NCI-H748 (cell line): ENCODE data around the gene ZBTB7C.

Experiments
- DNase-seq: peaks from one replicate; lab custom pipeline; 2025; ENCODE audit not compliant: unreplicated experiment; lab: John Stamatoyannopoulos, UW

The ZBTB7C gene

GRCh38 chr18:48073211-48073930 is 335.8 kb downstream of the ZBTB7C start:
- DNase-seq, result no peak

- DNase-seq, result no peak
Observed at GRCh38 chr18:48072428-48073204, 336.6 kb downstream of the ZBTB7C start.

- no peak for DNase-seq
Observed at GRCh38 chr18:48068916-48069445, 340.2 kb downstream of the ZBTB7C start.

- no peak for DNase-seq
Observed at GRCh38 chr18:48066225-48066652, 342.9 kb downstream of the ZBTB7C start.

GRCh38 chr18:48065601-48065995 is 343.6 kb downstream of the ZBTB7C start:
- no peak for DNase-seq

GRCh38 chr18:48064978-48065600 is 344.1 kb downstream of the ZBTB7C start:
- DNase-seq, result no peak

- DNase-seq, result no peak
Observed at GRCh38 chr18:48061781-48062570, 347.2 kb downstream of the ZBTB7C start.

GRCh38 chr18:48060970-48061369 is 348.2 kb downstream of the ZBTB7C start:
- DNase-seq, result no peak

GRCh38 chr18:48060346-48060745 is 348.8 kb downstream of the ZBTB7C start:
- no peak for DNase-seq

GRCh38 chr18:48059455-48060010 is 349.6 kb downstream of the ZBTB7C start:
- no peak for DNase-seq

GRCh38 chr18:48058486-48058885 is 350.7 kb downstream of the ZBTB7C start:
- no peak for DNase-seq

GRCh38 chr18:48057018-48057417 is 352.2 kb downstream of the ZBTB7C start:
- DNase-seq, result no peak

GRCh38 chr18:48055351-48055750 is 353.8 kb downstream of the ZBTB7C start:
- DNase-seq, result no peak

- no peak for DNase-seq
Observed at GRCh38 chr18:48053881-48054816, 355.0 kb downstream of the ZBTB7C start.

GRCh38 chr18:48052842-48053241 is 356.3 kb downstream of the ZBTB7C start:
- no peak for DNase-seq

GRCh38 chr18:48051945-48052840 is 357.0 kb downstream of the ZBTB7C start:
- no peak for DNase-seq

- no peak for DNase-seq
Observed at GRCh38 chr18:48050176-48050575, 359.0 kb downstream of the ZBTB7C start.

GRCh38 chr18:48049757-48050156 is 359.4 kb downstream of the ZBTB7C start:
- no peak for DNase-seq
